GM12878 (cell line): ENCODE data around the gene P2RY1. TPM values are rescaled to one million over a fixed set of nuclear protein-coding genes. Genes with fewer than 3 reads are reported as not detected.

Experiments used
- ATAC-seq: fragments of 200-7000 bp; cut with Tn5 transposase; 3 replicates; pipeline ENCODE4 v1.9.1; 2020; ENCODE audit warnings: mild to moderate bottlenecking, moderate library complexity
- BruUV-seq: library from RNA; stranded (reverse); fragments of 400-500 nt; replicated peaks from 2 replicates; lab custom pipeline; 2021; lab: Mats Ljungman, UMichigan
- CTCF ChIA-PET: fragments of 300-600 bp; sonication (Branson Sonifier 250); formaldehyde crosslinking; extraction: SDS; loops from one replicate; lab custom pipeline; 2021; ENCODE audit warnings: inconsistent platforms; lab: Yijun Ruan, JAX
- POLR2A ChIA-PET: fragments of 350-600 bp; formaldehyde crosslinking; extraction: SDS; loops from one replicate; lab custom pipeline; 2021; ENCODE audit warnings: inconsistent platforms; lab: Charles Lee
- RAD21 ChIA-PET: fragments of 300-600 bp; sonication (Branson Sonifier 250); formaldehyde crosslinking; loops from one replicate; lab custom pipeline; 2023; ENCODE audit warnings: antibody characterized with exemption; ENCODE audit not compliant: unreplicated experiment; lab: Charles Lee
- SMC1A ChIA-PET: fragments of 300-600 bp; sonication (Branson Sonifier 250); formaldehyde crosslinking; loops from one replicate; lab custom pipeline; 2023; ENCODE audit not compliant: unreplicated experiment, uncharacterized antibody; lab: Charles Lee
- DNase-seq: peaks from one replicate; pipeline ENCODE4 v3.0.0-alpha.2; 2011; ENCODE audit warnings: low read depth, low spot score
- FAIRE-seq: peaks from 3 replicates; lab custom pipeline; 2011; peaks lifted over from hg19 to GRCh38; lab: Jason Lieb, UNC
- H2AFZ ChIP-seq: 2 replicates; pipeline ENCODE4 v1.6.0; 2011; ENCODE audit warnings: low read depth, low read length, control low read depth; ENCODE audit not compliant: control insufficient read depth
- H3K27ac ChIP-seq: 2 replicates; pipeline ENCODE4 v1.5.1; 2011; ENCODE audit warnings: control low read depth; ENCODE audit not compliant: control insufficient read depth, insufficient read depth
- H3K27me3 ChIP-seq, 2 experiments: replicated peaks in 1 of 2; 2 replicates each; pipeline versions ENCODE4 v1.6.0 to v1.6.1; 2011; ENCODE audit warnings: low read length in 1 of 2; ENCODE audit not compliant: control insufficient read depth in 2 of 2, insufficient read depth in 2 of 2
- H3K36me3 ChIP-seq, 2 experiments: 2 replicates each; pipeline ENCODE4 v1.5.1; 2011; ENCODE audit warnings: low read length in 1 of 2; ENCODE audit not compliant: control insufficient read depth in 2 of 2, insufficient read depth in 2 of 2
- H3K4me1 ChIP-seq: 2 replicates; pipeline ENCODE4 v1.6.1; 2011; ENCODE audit warnings: mild to moderate bottlenecking, low read length, moderate library complexity, mixed read lengths; ENCODE audit not compliant: control insufficient read depth, insufficient read depth
- H3K4me2 ChIP-seq: 2 replicates; pipeline ENCODE4 v1.6.0; 2011; ENCODE audit warnings: control low read depth; ENCODE audit not compliant: control insufficient read depth, insufficient read depth
- H3K4me3 ChIP-seq: fragments of 200-600 bp; sonication (generic); 2 replicates; pipeline ENCODE4 v1.5.1; 2016
- H3K79me2 ChIP-seq: 2 replicates; pipeline ENCODE4 v1.6.0; 2011; ENCODE audit warnings: low read length; ENCODE audit not compliant: control insufficient read depth, insufficient read depth
- H3K9ac ChIP-seq: 2 replicates; pipeline ENCODE4 v1.8.0; 2011; ENCODE audit warnings: low read length, control low read depth, mixed read lengths; ENCODE audit not compliant: control insufficient read depth, insufficient read depth
- H3K9me3 ChIP-seq: replicated peaks from 3 replicates; pipeline ENCODE4 v1.5.1; 2011; ENCODE audit warnings: mild to moderate bottlenecking, low read length; ENCODE audit not compliant: control insufficient read depth, insufficient read depth
- H4K20me1 ChIP-seq: 2 replicates; pipeline ENCODE4 v1.6.0; 2011; ENCODE audit not compliant: control insufficient read depth, insufficient read depth
- BHLHE40 ChIP-seq, 2 experiments: fragments of 450-650 bp in 1 of 2; IDR thresholded peaks; 2 replicates each; pipeline ENCODE4 v1.6.1; 2011 to 2017; ENCODE audit warnings: low read depth in 2 of 2, borderline replicate concordance in 1 of 2, improper control_type of control experiment in 1 of 2, low read length in 1 of 2, mild to moderate bottlenecking in 1 of 2
- CREB1 ChIP-seq: IDR thresholded peaks from 2 replicates; pipeline ENCODE4 v1.6.1; 2012; ENCODE audit warnings: low read depth, mild to moderate bottlenecking, inconsistent platforms
- DPF2 ChIP-seq: fragments of 450-650 bp; IDR thresholded peaks from 2 replicates; pipeline ENCODE4 v1.6.1; 2017; ENCODE audit warnings: mild to moderate bottlenecking
- FOXK2 ChIP-seq: fragments of 450-650 bp; IDR thresholded peaks from 2 replicates; pipeline ENCODE4 v1.6.1; 2017; ENCODE audit warnings: mild to moderate bottlenecking, moderate library complexity
- MTA2 ChIP-seq: fragments of 450-650 bp; IDR thresholded peaks from 2 replicates; pipeline ENCODE4 v1.6.1; 2016; ENCODE audit warnings: low read depth, mild to moderate bottlenecking, moderate library complexity
- PAX5 ChIP-seq: IDR thresholded peaks from 2 replicates; pipeline ENCODE4 v1.6.1; 2011; ENCODE audit warnings: low read depth, low read length, borderline replicate concordance
- SREBF2 ChIP-seq: IDR thresholded peaks from 2 replicates; pipeline ENCODE4 v1.6.1; 2012; ENCODE audit warnings: mild to moderate bottlenecking, low read length
- STAT1 ChIP-seq: fragments of 450-650 bp; conservative IDR thresholded peaks from 2 replicates; pipeline ENCODE4 v1.6.1; 2014; ENCODE audit warnings: antibody characterized with exemption, mild to moderate bottlenecking
- whole genome bisulfite sequencing: methylation state at CpG from one replicate; pipeline ENCODE4 v1.1.6; 2016; ENCODE audit warnings: low lambda C conversion rate; ENCODE audit not compliant: insufficient replicate concordance, insufficient coverage; ENCODE audit errors: missing lambda C conversion rate; 5-methylcytosine and 5-hydroxymethylcytosine counted together
- in situ Hi-C: fragments of 300-500 bp; cut with MboI; formaldehyde crosslinking; loops from 9 replicates; pipeline ENCODE4 v1.14.3; 2018; ENCODE audit warnings: mixed read lengths
- intact Hi-C: fragments of 100-400 bp; cut with micrococcal nuclease; formaldehyde crosslinking; loops from one replicate; pipeline ENCODE4 v1.14.2; 2022; ENCODE audit not compliant: unreplicated experiment
- polyA plus RNA-seq, 11 experiments: library from polyadenylated mRNA; depleted of rRNA in 4 of 11; unstranded in 6 of 11; stranded (reverse) in 5 of 11; fragments of >200 nt; fragmentation: Nextera tagmentation in 4 of 11; fragmentation: Illumina TruSeq in 1 of 11; extraction: Ambion mirVana in 4 of 11; extraction: Trizol in 1 of 11; gene quantifications; 1 replicate in 1 of 11; 2 replicates in 10 of 11; pipeline versions ENCODE4 v1.2.1 to v1.2.3, GENCODE V29; 2011 to 2016; ENCODE audit warnings: inconsistent platforms in 2 of 11, missing spikeins in 2 of 11, low read depth in 1 of 11
- total RNA-seq, 4 experiments: library from RNA; depleted of rRNA in 3 of 4; stranded (reverse); fragments of >200 nt in 3 of 4; fragmentation: Illumina TruSeq in 1 of 4; extraction: Trizol in 1 of 4; gene quantifications; 2 replicates each; pipeline versions ENCODE4 v1.2.1 to v1.2.3, GENCODE V29; 2013 to 2021
- TF ChIP-seq, protein P1 (sequence below): fragments of 450-650 bp; IDR thresholded peaks from 2 replicates; pipeline ENCODE4 v1.6.1; 2017; ENCODE audit warnings: mild to moderate bottlenecking, low read depth, inconsistent platforms; ENCODE audit not compliant: poor library complexity, severe bottlenecking
- TF ChIP-seq, protein P2 (sequence below): fragments of 450-650 bp; formaldehyde crosslinking; IDR thresholded peaks from 2 replicates; pipeline ENCODE4 v1.4.0; 2022; ENCODE audit warnings: mild to moderate bottlenecking, moderate library complexity
- TF ChIP-seq, protein P3 (sequence below): IDR thresholded peaks from 2 replicates; pipeline ENCODE4 v1.6.1; 2011; ENCODE audit warnings: low read depth, low read length, improper control_type of control experiment, borderline replicate concordance

P2RY1 gene
- total and polyA plus RNA-seq, 10 of the 15 experiments (the other 5 are each of a cell fraction or from before 2014, with no cell fraction given) = 0.01 to 3.4 (median 1.9) TPM

DNA sequence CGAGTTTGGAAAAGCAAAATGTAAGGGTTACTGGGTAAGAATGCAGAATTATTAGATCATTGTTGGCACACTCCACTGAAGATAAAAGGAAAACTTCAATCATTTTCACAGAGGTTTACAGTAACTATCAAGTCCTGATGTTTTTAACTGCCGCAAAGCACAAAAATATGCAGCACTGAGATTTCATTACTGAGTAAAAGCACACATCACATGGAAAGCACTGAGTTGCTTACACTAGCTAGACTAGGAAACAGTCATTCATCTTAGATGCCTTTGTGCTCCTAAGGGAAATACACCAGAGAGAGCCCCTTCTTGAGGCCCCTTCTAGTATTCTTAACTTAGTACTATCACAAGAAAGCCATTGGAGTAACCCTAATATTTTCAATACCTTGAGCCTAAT is 11.8 kb upstream of the P2RY1 start:
- Histone ChIP-seq H3K27ac (no peak overlapping the region), H3K9me3 (no peaks in the 10 kb centered on the region), H3K9ac (no peak overlapping the region), H3K4me2 (no peak overlapping the region), H3K27me3 (no peaks in the 10 kb centered on the region), H4K20me1 (no peaks in the 10 kb centered on the region), H3K36me3 (no peaks in the 10 kb centered on the region), H3K79me2 (no peaks in the 10 kb centered on the region), H3K4me1 (no peaks in the 10 kb centered on the region), H2AFZ (no peak overlapping the region), H3K4me3 (no peak overlapping the region)
- ChIA-PET RAD21 (no interaction called here), SMC1A (no interaction called here), POLR2A (no interaction called here), CTCF (no interaction called here)
- in situ Hi-C loops (no loop called here), intact Hi-C loops (no loop called here)
- WGBS = 50% methylated on average over 2 of the region's 2 CpGs
- DNase-seq = no peak
- BruUV-seq = no TSS peak
- TF ChIP-seq PAX5 (no peak), STAT1 (no peak), DPF2 (no peak), MTA2 (no peak)
- no peak for FAIRE-seq
- ATAC-seq = no peak

DNA sequence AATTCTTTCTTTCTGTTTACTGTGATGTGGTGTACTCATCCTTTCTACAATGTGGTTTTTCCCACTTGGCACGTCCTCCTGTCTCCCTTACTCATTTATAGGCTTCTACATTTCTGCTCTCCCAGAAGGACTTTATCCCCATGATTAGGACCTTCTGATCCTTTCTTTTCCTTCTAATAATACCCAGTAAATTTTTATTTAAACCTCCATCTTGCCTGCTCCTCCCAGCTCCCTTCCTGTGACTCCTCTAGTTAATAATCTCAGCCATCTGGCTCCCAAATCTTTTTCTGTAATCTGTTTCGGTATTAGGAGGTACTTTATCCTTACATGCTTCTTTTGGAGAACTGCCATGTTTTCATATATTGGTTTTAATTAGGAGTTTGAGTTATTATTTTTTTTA is 11.2 kb upstream of the P2RY1 start:
- Histone ChIP-seq H3K9ac (no peak overlapping the region), H3K36me3 (no peaks in the 10 kb centered on the region), H2AFZ (no peak overlapping the region), H3K4me1 (no peaks in the 10 kb centered on the region), H3K79me2 (no peaks in the 10 kb centered on the region), H3K27ac (no peak overlapping the region), H3K27me3 (no peaks in the 10 kb centered on the region), H3K9me3 (no peaks in the 10 kb centered on the region), H3K4me2 (no peak overlapping the region), H3K4me3 (no peak overlapping the region), H4K20me1 (no peaks in the 10 kb centered on the region)
- in situ Hi-C loops = no loop called here
- CTCF ChIA-PET = no interaction called here
- SMC1A ChIA-PET = no interaction called here
- intact Hi-C loops = no loop called here
- ATAC-seq = no peak
- no peak for DNase-seq
- BruUV-seq = no TSS peak
- RAD21 ChIA-PET = no interaction called here
- POLR2A ChIA-PET = no interaction called here
- FAIRE-seq = no peak
- 4% methylated on average over 2 of the region's 2 CpGs for WGBS
- TF ChIP-seq BHLHE40 (IDR thresholded peaks at IDR 0.05; ENCODE audit: borderline replicate concordance in 1 of 2, low read depth in 2 of 2, low read length in 1 of 2) = no peak
- TF ChIP-seq, protein P1, sequence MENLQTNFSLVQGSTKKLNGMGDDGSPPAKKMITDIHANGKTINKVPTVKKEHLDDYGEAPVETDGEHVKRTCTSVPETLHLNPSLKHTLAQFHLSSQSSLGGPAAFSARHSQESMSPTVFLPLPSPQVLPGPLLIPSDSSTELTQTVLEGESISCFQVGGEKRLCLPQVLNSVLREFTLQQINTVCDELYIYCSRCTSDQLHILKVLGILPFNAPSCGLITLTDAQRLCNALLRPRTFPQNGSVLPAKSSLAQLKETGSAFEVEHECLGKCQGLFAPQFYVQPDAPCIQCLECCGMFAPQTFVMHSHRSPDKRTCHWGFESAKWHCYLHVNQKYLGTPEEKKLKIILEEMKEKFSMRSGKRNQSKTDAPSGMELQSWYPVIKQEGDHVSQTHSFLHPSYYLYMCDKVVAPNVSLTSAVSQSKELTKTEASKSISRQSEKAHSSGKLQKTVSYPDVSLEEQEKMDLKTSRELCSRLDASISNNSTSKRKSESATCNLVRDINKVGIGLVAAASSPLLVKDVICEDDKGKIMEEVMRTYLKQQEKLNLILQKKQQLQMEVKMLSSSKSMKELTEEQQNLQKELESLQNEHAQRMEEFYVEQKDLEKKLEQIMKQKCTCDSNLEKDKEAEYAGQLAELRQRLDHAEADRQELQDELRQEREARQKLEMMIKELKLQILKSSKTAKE = no peak
- no peak for TF ChIP-seq SREBF2
- no peak for TF ChIP-seq DPF2
- no peak for TF ChIP-seq CREB1
- TF ChIP-seq, protein P2, sequence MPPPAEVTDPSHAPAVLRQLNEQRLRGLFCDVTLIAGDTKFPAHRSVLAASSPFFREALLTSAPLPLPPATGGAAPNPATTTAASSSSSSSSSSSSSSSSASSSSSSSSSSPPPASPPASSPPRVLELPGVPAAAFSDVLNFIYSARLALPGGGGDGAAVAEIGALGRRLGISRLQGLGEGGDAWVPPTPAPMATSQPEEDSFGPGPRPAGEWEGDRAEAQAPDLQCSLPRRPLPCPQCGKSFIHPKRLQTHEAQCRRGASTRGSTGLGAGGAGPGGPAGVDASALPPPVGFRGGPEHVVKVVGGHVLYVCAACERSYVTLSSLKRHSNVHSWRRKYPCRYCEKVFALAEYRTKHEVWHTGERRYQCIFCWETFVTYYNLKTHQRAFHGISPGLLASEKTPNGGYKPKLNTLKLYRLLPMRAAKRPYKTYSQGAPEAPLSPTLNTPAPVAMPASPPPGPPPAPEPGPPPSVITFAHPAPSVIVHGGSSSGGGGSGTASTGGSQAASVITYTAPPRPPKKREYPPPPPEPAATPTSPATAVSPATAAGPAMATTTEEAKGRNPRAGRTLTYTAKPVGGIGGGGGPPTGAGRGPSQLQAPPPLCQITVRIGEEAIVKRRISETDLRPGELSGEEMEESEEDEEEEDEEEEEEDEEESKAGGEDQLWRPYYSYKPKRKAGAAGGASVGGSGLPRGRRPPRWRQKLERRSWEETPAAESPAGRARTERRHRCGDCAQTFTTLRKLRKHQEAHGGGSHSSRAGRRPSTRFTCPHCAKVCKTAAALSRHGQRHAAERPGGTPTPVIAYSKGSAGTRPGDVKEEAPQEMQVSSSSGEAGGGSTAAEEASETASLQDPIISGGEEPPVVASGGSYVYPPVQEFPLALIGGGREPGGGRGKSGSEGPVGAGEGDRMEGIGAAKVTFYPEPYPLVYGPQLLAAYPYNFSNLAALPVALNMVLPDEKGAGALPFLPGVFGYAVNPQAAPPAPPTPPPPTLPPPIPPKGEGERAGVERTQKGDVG (CRISPR knock-in tag) = no peak
- TF ChIP-seq FOXK2 = no peak
- TF ChIP-seq, protein P3, sequence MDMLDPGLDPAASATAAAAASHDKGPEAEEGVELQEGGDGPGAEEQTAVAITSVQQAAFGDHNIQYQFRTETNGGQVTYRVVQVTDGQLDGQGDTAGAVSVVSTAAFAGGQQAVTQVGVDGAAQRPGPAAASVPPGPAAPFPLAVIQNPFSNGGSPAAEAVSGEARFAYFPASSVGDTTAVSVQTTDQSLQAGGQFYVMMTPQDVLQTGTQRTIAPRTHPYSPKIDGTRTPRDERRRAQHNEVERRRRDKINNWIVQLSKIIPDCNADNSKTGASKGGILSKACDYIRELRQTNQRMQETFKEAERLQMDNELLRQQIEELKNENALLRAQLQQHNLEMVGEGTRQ = no peak
